Head of caudate nucleus (tissue), 42 donors: Measurements from ENCODE around the gene UVRAG.

Experiments used
- DNase-seq, 42 donors: peaks; one replicate each; pipeline versions ENCODE4 v3.0.0 to v3.0.0-alpha.2; 2020 to 2021; ENCODE audit warnings: mixed read lengths in 7 of 42
- intact Hi-C: fragments of 100-400 bp; cut with DNase I; formaldehyde crosslinking; loops from one replicate; pipeline ENCODE4 v1.15.0; 2022

UVRAG gene

DNA sequence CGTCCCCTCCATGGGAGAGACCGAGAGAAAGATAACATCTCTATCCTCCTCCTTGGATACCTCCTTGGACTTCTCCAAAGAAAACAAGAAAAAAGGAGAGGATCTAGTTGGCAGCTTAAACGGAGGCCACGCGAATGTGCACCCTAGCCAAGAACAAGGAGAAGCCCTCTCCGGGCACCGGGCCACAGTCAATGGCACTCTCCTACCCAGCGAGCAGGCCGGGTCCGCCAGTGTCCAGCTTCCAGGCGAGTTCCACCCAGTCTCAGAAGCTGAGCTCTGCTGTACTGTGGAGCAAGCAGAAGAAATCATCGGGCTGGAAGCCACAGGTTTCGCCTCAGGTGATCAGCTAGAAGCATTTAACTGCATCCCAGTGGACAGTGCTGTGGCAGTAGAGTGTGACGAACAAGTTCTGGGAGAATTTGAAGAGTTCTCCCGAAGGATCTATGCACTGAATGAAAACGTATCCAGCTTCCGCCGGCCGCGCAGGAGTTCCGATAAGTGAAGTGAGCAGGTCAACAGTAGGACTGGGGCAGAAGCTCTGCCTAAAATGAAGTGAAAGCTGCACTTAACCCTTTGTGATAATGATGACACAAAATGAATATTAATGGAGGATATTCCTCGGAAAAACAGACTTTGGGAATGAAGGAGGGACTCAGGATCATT is 326.0 kb downstream of the UVRAG start:
- DNase-seq = peak in 24 of 42 donors; percentile 12 to 69 (median 46)
- intact Hi-C loops = no loop called here

DNA sequence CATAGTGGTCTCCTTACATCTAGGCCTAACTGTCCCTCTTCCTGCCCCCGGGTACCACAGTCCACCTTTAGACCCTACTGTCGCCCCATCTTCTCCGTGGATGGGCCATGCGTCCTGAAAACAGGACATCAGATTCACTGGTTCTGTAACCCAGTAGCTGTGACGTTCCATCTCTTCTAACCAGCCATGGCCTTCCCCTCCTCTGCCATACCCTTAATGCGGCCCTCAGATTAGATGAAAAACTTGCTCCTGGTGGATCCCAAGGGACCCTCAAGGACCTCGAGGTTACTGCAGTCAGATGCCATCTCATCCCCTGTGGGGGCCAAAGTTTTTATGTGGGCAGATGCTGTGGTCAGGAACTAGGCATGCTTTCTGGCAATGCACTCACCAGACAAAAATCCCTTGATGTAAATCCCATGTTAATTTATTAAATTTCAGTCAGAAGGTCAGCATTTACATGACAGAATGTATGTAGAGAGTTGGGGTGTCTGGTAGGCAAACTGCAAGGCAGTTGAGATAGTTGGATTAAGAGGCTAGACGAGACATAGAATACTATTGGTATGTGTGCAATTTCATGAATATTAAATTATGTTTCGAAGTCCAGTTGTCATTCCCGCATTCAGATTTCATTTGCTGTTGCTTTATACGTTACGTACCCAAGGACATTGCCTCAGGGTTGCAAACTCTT is 327.0 kb downstream of the UVRAG start:
- intact Hi-C loops = no loop called here

DNA sequence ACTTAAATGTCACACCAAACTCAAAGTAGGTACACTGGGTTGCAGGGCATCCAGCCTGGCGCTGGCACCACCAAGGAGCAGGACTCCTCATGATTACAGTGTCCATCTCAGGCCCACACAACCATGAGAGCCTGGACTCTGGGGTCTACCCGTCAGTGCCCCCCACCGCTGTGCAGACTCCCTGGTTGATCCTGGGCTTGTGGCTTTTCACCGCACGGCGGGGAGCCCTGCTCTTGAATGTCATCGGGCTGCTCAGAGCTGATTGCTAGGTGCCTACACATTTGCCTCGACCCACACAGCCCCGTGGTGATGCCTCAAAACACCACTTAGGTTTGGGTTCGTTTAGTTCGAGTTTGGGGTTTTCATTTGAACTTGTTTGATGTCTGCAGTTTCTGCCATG is 328.3 kb downstream of the UVRAG start:
- peak in 2 of 42 donors; percentile 7 to 13 for DNase-seq
- intact Hi-C loops = no loop called here

More for the DNA sequence above, 327.0 kb downstream of the UVRAG start:
- peak in 3 of 42 donors; percentile 4 to 27 (median 5) for DNase-seq

DNA sequence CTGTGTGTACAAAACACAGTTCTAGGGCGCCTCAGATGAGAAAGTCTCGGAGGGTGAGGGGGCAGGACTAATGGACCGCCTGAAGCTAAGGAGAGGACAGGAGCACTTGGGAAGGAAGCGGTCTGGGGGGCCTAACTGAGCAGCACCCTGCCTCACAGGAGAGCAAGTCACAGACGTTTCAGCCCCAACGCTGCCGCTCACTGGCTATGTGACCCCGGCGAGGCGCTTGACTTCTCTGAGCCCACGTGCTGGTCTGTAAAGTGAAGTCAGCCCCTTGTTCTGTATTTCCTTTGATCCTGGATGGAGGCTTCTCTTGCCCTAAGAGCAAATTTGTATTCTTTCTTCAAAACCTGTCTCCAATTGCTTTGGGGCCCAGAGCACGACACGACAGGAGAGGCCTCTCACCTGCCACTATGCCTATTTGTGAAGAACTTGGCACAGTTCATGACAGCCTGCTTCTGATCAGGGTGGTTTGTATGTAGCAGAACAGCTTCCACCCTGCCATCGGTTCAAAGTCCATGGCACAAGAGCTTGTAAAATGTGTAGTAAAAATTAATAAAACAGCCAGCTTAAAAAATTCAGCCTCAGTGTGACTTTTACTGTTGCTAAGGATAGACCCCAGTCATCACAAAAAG is 332.2 kb downstream of the UVRAG start:
- intact Hi-C loops = no loop called here
- DNase-seq = peak in 3 of 42 donors; percentile 5 to 32 (median 11)

DNA sequence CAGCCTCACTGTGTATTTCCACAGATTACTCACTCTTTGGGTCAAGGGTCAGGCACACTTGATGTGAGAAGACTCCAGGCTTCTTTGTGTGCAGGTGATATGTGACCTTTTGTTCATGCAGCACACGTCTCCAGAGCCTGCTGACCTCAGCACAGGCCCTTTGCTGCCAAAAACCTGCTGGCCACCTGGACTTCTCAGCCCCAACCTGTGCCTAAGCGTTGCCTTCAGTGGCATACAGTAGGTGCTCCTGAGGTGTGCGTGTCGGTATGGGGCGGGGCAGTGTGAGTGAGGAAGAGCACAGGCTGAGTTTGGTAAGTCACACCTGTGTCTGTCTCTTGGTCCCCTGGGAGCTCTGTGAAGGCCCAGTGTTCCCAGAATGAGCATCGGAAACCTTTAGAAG is 333.2 kb downstream of the UVRAG start:
- intact Hi-C loops = no loop called here
- DNase-seq = peak in 1 of 42 donors; percentile 24

DNA sequence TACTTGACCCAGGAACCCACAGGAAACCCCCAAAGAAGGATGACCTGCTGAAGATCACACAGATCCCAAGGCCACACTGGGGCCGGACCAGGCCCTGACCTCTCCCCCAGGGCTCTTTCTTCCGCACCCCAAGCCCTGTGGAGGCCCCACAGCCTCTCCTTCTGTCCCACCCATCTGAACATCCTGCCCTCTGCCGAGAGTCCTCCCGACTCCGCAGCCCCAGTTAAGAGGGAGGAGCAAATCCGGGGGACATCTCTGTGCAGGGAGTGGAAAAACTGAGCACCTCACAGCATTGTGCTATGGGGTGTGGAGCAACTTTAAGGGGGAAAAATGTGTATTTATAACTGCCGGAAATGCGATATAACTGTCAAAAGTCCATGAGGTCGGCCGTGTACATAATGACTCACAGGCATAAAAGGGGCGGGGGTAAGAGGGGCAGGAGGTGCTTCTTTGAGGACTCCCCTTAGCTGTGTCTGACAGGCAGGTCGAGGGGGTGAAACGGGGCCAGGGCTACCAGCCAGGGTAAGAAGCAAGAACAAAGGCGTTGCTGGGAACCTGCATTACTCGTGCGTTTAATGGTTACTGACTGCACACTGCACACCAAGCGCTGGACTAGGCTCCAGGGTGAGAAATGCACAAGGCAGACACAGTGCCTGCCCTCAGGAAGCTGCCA is 334.1 kb downstream of the UVRAG start:
- intact Hi-C loops = no loop called here
- DNase-seq = no peak

DNA sequence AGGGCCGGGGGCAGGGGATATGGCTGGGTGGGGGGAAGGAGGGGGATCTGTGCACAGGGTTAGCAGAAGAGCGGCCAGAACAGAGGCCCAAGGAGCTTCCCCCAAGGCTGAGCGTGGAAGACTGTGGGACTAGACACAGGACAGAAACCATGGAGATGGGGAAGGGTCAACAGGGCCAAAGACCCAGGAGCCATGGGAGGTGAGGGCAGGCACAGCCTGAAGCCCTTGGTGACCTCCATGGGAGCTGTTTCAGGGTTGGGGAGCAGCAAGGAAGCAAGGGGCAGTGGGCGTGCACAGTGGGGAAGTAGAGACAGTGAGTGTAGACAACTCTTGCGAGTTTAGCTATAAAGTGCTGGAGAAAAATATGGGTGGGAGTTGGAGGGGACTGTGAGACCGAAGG is 334.7 kb downstream of the UVRAG start:
- intact Hi-C loops = loop anchor here (5.0 kb wide), 2 partner anchors 252 to 347 kb away; no protein-coding TSS in a partner anchor
- no peak for DNase-seq

DNA sequence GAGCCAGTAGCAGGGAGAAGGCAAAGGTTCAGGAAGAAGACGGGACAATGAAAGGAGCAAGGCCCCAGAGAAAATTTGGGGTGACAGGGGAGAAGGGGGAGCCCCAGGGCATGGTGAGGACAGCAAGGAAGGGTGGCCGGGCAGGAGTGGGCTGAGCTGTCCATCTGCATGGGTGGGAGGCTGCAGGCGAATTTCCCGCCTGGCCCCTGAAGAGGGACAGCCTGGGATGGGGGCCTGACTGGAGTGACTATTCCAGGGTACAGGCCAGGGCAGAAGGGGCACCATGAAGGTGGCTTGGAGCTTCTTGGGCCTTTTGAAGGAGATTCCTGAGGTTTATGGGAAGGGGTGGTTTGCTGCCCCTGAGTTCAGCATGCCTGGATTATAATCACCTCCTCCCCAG is 335.1 kb downstream of the UVRAG start:
- DNase-seq = peak in 1 of 42 donors; percentile 2
- intact Hi-C loops = loop anchor here (5.0 kb wide), 2 partner anchors 253 to 348 kb away; no protein-coding TSS in a partner anchor

DNA sequence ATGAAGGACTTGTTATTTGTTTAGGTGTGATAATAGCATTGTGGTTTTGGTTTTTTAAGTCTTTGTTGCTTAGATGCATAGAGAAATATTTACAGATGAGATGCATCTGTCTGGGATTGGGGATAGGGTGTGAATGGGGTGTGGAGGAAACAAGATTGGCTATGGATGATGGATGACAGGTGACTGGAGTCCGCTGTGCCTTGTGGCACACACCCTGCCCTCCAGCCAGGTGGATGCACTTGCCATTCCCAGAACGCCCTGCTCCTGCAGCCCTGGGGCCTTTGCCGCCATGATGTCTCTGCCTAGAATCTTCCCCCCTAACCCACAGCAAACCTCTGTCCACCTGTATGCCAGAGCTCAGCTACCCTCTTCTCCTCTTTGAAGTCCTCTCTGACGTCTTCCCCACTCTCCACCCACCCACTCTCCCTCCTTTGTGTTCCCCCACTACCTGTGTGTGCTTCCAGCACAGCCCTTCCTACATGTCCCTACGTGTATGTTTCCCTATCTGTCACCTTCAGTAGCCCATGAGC is 336.6 kb downstream of the UVRAG start:
- peak in 1 of 42 donors; percentile 7 for DNase-seq
- intact Hi-C loops = loop anchor here (5.0 kb wide), 2 partner anchors 254 to 349 kb away; no protein-coding TSS in a partner anchor

DNA sequence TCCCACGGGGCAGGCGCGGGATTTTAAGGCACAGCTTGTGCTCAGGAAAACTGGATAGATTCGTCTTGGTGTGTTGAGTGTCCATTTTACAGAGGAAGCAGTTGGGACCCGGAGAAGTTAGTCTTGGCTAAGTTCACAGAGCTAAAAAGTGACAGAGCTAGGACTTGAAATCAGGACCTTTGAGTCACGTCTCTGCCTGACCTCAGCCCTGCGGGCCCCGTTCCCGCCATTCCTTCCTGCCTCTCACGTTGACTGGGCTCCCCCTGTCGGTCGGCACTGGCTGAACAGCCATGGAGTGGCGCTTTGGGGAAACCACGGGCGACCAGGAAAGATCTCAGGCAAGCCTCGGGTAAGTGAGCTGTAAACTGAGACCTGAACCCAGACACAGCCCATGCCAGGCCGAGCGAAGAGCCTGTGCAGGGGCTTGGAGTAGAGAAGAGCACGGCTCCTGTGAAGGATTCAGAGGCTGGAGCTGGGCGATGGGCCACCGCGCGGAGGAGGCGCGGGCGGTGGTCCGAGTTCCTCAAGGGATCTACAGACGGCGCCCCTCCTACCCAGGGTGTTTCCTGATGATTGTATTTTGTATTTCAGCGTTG is 337.2 kb downstream of the UVRAG start:
- intact Hi-C loops = loop anchor here (5.0 kb wide), 2 partner anchors 255 to 350 kb away; no protein-coding TSS in a partner anchor
- DNase-seq = peak; percentile 70 to 95 (median 88)

DNA sequence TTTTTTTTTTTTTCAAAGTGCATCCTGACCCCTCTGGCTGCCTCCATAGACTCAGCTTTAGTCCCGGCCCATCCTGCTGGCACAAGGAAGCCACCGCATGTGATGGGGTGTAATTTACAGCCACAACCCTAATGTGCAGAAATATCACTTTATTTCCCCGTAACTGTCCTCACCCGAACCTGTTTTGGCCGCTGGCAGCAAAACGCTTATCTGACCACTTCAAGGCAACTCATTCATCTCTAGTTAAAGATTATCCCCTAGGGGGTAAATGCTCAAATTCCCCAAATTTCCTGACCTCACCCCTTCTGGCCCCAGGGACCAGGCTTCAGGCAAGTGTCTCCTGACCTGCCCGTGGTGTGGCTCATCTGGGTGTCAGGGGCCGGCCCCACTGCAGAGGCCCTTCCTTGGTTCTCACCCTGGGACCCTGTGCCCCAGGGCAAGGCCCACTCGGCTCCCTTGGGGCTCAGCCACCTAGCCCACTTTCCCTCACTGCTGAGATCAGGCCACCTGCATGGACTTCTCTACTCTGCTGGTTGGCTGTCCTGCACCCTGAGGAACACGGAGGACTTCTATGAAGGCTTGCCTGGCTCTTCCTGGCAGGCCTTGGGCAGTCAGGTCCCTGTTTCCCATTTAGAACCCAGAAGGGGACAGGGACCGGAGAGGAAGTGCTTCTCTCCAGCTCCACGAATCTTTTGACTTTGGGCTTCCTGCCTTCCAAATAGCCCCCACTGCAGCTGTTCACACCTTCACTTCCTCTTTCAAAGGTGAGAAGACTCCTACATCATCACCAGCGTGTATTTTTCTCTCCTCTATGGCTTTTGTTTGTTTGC is 337.9 kb downstream of the UVRAG start:
- DNase-seq = peak in 3 of 42 donors; percentile 9 to 22 (median 14)
- intact Hi-C loops = loop anchor here (5.0 kb wide), 2 partner anchors 256 to 351 kb away; no protein-coding TSS in a partner anchor

DNA sequence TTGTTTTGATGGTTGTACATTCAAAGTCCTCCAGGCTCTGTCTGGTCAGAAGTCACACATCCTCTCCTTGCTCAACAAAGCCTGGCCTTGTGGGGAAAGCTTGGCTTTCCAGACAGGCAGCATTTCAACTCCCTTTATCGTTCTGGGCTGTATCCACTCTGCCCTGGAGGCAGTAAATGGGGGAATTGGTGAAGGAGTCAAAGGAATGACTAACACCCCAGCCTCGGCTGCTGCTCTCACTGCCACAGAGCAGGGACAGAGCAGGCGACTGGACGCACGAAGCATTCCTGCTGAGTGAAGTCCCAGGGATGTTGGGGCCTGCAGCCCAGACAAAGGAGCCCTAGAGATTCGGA is 338.5 kb downstream of the UVRAG start:
- intact Hi-C loops = loop anchor here (5.0 kb wide), 2 partner anchors 256 to 351 kb away; no protein-coding TSS in a partner anchor

DNA sequence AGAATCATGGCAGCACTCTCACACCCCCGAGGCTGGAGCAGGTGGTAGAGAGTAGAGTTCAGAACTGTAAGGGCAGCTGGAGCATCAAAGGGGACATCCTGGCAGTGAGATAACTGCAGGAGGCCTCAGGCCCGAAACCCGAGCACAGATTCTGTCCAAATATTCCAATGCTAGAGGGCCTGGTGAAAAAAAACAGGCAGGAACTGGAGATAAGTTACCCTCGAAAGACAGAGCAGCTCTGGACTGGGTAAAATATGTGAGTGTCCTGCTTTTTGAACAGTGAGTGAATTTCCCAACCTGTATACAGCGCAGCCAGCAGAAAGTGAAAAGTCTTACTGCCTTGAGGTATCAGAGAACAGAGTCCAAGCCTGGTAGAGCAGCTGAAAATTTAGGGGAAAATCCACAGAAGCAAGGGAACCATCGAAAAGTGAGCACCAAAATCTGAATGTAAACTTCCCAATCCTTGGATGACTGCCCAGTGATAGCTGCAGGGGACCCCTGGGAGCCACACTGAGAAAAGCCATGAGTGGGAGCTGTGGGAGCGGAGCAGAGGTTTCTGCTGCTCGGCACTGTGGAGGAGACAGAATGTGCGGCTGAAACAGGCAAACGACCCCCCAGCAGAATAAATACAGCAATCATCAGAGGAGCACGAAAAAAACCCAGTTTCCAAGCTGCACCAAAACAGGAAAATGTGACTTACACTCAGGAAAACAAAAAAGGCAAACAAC is 340.7 kb downstream of the UVRAG start:
- intact Hi-C loops = no loop called here

More for the DNA sequence above, 338.5 kb downstream of the UVRAG start:
- peak in 11 of 42 donors; percentile 8 to 47 (median 16) for DNase-seq

DNA sequence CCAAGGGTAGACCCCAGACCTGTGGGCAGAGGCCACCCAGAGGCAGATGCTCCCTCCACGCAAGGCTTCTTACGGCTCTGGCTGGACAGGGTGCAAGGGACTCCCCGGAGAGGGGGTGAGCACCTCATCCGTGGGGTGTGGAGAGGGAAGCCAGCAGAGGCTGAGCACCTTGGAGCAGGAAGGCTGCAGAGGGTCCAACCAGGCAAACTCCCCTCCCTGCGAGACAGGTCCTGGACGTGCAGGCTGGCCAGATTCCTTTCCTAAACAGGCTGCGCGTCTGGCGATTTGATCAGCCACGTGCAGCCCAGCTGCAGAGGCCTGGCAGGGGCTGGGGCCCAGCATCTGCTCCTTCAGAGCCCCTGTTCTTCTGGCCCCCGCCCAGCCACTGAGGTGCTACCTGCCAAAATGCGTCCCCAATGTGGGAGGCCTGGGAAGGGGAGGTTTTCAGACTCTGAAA is 342.0 kb downstream of the UVRAG start:
- DNase-seq = no peak
- intact Hi-C loops = no loop called here

More for the DNA sequence above, 340.7 kb downstream of the UVRAG start:
- DNase-seq = no peak

DNA sequence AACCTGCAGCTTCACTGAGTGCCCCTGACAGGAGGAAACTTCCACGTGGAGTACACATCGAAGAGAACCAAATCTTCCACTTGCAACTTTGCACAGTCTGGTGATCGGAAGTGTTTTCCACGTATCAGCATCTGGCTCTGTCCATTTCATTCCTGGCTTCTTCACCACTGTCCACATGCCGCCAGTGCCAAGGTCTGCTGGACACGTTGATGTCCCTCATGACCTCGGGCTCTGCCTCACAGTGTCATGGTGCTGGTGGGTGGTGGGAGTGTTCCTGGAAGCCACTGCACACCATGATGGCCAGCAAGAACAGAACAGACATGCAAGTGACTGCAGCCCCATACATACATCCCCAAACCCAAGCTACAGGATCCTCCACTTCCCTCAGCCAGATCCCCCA is 342.9 kb downstream of the UVRAG start:
- no peak for DNase-seq
- intact Hi-C loops = no loop called here

DNA sequence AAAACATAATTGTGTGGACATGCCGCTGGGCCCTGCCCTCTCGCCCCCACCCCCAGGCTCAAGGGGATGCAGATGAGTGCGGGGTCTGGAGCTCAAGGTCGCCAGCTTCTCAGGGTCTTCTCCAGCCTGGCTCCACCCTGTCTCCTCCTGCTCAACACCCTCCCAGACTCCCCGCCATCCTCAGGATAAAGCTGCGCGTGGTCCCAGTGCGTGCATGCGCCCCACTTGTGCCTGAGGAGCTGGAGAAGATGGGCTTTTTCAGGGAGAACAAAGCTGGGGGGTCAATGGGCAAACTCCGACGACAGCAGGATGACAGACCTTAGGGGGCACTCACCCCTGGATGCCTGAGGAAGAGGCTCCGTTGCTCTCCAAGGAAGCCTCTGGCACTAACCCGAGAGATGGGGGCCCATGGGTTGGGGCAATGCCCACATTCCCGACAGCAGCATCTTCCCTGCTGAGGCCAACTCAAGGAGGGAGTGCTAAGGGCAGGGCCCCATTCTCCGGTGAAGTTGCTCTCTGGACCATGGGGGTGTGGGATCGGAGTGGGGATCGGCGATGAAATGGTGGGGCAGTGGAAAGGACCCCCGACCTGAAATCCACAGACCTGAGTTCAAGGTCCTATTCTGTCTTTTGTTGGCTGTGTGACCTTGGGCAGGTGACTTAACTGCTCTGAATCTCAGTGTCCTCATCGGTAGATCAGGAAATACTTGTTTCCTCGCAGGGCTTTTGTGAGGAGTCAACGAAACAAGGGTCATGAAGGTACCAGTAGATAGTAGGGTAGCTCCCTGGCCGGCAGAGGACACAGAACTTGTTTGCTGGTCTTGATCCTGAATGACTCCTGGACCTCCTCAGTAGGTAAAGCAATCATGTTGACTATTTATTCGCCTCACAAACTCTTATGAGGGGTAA is 343.6 kb downstream of the UVRAG start:
- no peak for DNase-seq
- intact Hi-C loops = no loop called here
